ENCODE data around the gene SLC39A9. TPM values are rescaled to one million over a fixed set of nuclear protein-coding genes. Genes with fewer than 3 reads are reported as not detected.

The SLC39A9 gene
- total and polyA plus RNA-seq, 4 donors = 28.7 to 140 (median 43.1) TPM

DNA sequence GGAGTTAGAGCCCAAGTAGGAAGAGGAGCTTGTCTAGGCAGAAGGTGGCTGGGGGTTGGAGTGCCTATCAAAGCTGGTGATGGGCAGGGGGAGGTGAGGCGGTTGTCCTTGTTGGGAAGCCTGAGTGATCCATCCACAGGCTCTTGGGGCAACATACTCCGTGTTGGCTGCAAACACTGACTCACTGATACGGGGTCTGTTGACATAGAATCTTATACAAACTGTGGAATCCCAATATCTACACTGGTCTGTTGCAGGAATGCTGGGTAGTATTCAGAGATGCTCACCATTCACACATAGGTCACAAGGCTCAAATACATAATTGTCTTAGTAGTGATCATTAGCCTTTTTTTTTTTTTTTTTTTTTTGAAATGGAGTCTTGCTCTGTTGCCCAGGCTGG, 26.3 kb upstream of the SLC39A9 start (continued):
- TF ChIP-seq REST (IDR thresholded peaks at IDR 0.05) (no peak), RXRA (IDR thresholded peaks at IDR 0.05) (no peak), HNF4A (conservative IDR thresholded peaks at IDR 0.05) (no peak), FOXA2 (IDR thresholded peaks at IDR 0.05) (no peak), JUND (IDR thresholded peaks at IDR 0.05) (no peak), NR2F2 (IDR thresholded peaks at IDR 0.05) (no peak), TAF1 (conservative IDR thresholded peaks at IDR 0.05) (no peak), SP1 (IDR thresholded peaks at IDR 0.05) (no peak)

GRCh38 chr14:69373104-69373503, 25.4 kb upstream of the SLC39A9 start:
- H3K9ac ChIP-seq (ENCODE audit: low read depth in 1 of 2, low read length in 2 of 2) = no peak overlapping the region
- H3K27me3 ChIP-seq (ENCODE audit: control insufficient read depth in 4 of 4, insufficient read depth in 4 of 4, low read length in 3 of 4) = no peaks in the 10 kb centered on the region
- H3K4me3 ChIP-seq (ENCODE audit: low read depth in 1 of 3, low read length in 3 of 3) = no peak overlapping the region
- no peak for DNase-seq (ENCODE audit: low spot score)
- TF ChIP-seq NR2F2 (IDR thresholded peaks at IDR 0.05) = no peak
- TF ChIP-seq REST (IDR thresholded peaks at IDR 0.05) = no peak
- TF ChIP-seq JUND (IDR thresholded peaks at IDR 0.05) = no peak
- no peak for TF ChIP-seq GABPA (IDR thresholded peaks at IDR 0.05 in 1 of 2, conservative IDR thresholded peaks at IDR 0.05 in 1 of 2)
- no peak for TF ChIP-seq FOXA2 (IDR thresholded peaks at IDR 0.05)
- TF ChIP-seq ZBTB33 (IDR thresholded peaks at IDR 0.05) = no peak
- TF ChIP-seq SP1 (IDR thresholded peaks at IDR 0.05) = no peak
- TF ChIP-seq ATF3 (IDR thresholded peaks at IDR 0.05) = no peak
- no peak for TF ChIP-seq RXRA (IDR thresholded peaks at IDR 0.05)
- TF ChIP-seq HNF4G (IDR thresholded peaks at IDR 0.05) = no peak
- no peak for TF ChIP-seq CTCF (IDR thresholded peaks at IDR 0.05; ENCODE audit: low read depth, low read length, missing input control)
- TF ChIP-seq, protein P1, sequence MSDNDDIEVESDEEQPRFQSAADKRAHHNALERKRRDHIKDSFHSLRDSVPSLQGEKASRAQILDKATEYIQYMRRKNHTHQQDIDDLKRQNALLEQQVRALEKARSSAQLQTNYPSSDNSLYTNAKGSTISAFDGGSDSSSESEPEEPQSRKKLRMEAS (IDR thresholded peaks at IDR 0.05) = no peak
- TF ChIP-seq TAF1 (conservative IDR thresholded peaks at IDR 0.05) = no peak
- no peak for TF ChIP-seq YY1 (IDR thresholded peaks at IDR 0.05)
- no peak for TF ChIP-seq FOXA1 (IDR thresholded peaks at IDR 0.05)
- no peak for TF ChIP-seq RAD21 (IDR thresholded peaks at IDR 0.05)
- no peak for TF ChIP-seq HNF4A (conservative IDR thresholded peaks at IDR 0.05)
- no peak for TF ChIP-seq EGR1 (IDR thresholded peaks at IDR 0.05; ENCODE audit: low read depth in 2 of 2)
- H3K4me1 ChIP-seq (ENCODE audit: control insufficient read depth in 4 of 4, insufficient read depth in 4 of 4, low read length in 3 of 4) = no peaks in the 10 kb centered on the region
- peaks cover 0 to 2% (median 0%) of the 10 kb centered on the region in 4 donors for H3K9me3 ChIP-seq (ENCODE audit: control insufficient read depth in 4 of 4, low read length in 3 of 4)
- no peak overlapping the region for H3K27ac ChIP-seq (ENCODE audit: low read depth in 1 of 2, low read length in 2 of 2)
- H3K36me3 ChIP-seq (ENCODE audit: control insufficient read depth in 4 of 4, insufficient read depth in 3 of 4, low read depth in 1 of 4, low read length in 3 of 4) = peaks cover 0 to 12% (median 11%) of the 10 kb centered on the region in 4 donors
- 60% methylated on average over 1 of the region's 1 CpG for WGBS

All from liver (tissue), 9 donors.